SK-N-SH (cell line): ENCODE results near the gene AP1M1. TPM values are rescaled to one million over a fixed set of nuclear protein-coding genes. Genes with fewer than 3 reads are reported as not detected.

ENCODE experiments used
- CTCF ChIA-PET: fragments of 300-600, 350-600 bp; formaldehyde crosslinking; extraction: SDS; loops from one replicate; lab custom pipeline; 2021; lab: Yijun Ruan, JAX
- POLR2A ChIA-PET: fragments of 350-600 bp; sonication (Branson Sonifier 250); formaldehyde crosslinking; extraction: SDS; loops from one replicate; lab custom pipeline; 2020; ENCODE audit warnings: antibody characterized with exemption, inconsistent platforms; lab: Yijun Ruan, JAX
- DNase-seq: peaks from one replicate; pipeline ENCODE4 v3.0.0; 2012
- H2AFZ ChIP-seq: fragments of 200-600 bp; sonication (generic); 2 replicates; pipeline ENCODE4 v1.8.1; 2016; ENCODE audit warnings: antibody characterized with exemption, mild to moderate bottlenecking, low read depth
- H3F3A ChIP-seq: fragments of 200-600 bp; sonication (generic); replicated peaks from 2 replicates; pipeline ENCODE3; 2016; ENCODE audit warnings: antibody characterized with exemption, mild to moderate bottlenecking; ENCODE audit not compliant: insufficient read depth
- H3K27ac ChIP-seq, 2 experiments: fragments of 200-500 bp in 1 of 2; fragments of 200-600 bp in 1 of 2; sonication (Bioruptor generic) in 1 of 2; sonication (generic), shearing (Covaris generic) in 1 of 2; 2 replicates each; pipeline versions ENCODE4 v1.5.1 to v1.6.1; 2014 to 2016; ENCODE audit warnings: low read depth in 2 of 2, inconsistent platforms in 1 of 2, low read length in 1 of 2, mild to moderate bottlenecking in 1 of 2, mixed read lengths in 1 of 2
- H3K27me3 ChIP-seq: fragments of 200-600 bp; sonication (generic), shearing (Covaris generic); 2 replicates; pipeline ENCODE4 v1.6.1; 2016; ENCODE audit warnings: mixed run types; ENCODE audit not compliant: insufficient read depth
- H3K36me3 ChIP-seq, 2 experiments: fragments of 200-500 bp in 1 of 2; fragments of 200-600 bp in 1 of 2; sonication (Bioruptor generic) in 1 of 2; sonication (generic) in 1 of 2; replicated peaks in 1 of 2; 2 replicates each; pipeline versions ENCODE3 to v1.5.1; 2014 to 2016; ENCODE audit warnings: low read length in 1 of 2, mild to moderate bottlenecking in 1 of 2; ENCODE audit not compliant: insufficient read depth in 2 of 2, control insufficient read depth in 1 of 2
- H3K4me1 ChIP-seq, 2 experiments: fragments of 200-500 bp in 1 of 2; fragments of 200-600 bp in 1 of 2; sonication (Bioruptor generic) in 1 of 2; sonication (generic), shearing (Covaris generic) in 1 of 2; 2 replicates each; pipeline versions ENCODE4 v1.5.1 to v1.6.1; 2014 to 2016; ENCODE audit warnings: low read depth in 1 of 2, low read length in 1 of 2, mixed run types in 1 of 2; ENCODE audit not compliant: insufficient read depth in 2 of 2, control insufficient read depth in 1 of 2
- H3K4me2 ChIP-seq: fragments of 200-600 bp; sonication (generic), shearing (Covaris generic); 2 replicates; pipeline ENCODE4 v1.6.1; 2017; ENCODE audit warnings: mixed run types
- H3K4me3 ChIP-seq, 2 experiments: fragments of 200-500 bp in 1 of 2; fragments of 200-600 bp in 1 of 2; sonication (Bioruptor generic) in 1 of 2; sonication (generic), shearing (Covaris generic) in 1 of 2; 2 replicates each; pipeline versions ENCODE4 v1.5.1 to v1.8.1; 2014 to 2016; ENCODE audit warnings: low read depth in 2 of 2, inconsistent platforms in 1 of 2, low read length in 1 of 2, mild to moderate bottlenecking in 1 of 2, mixed read lengths in 1 of 2, moderate library complexity in 1 of 2
- H3K79me2 ChIP-seq: fragments of 200-600 bp; sonication (generic); 2 replicates; pipeline ENCODE4 v1.8.1; 2017; ENCODE audit warnings: mild to moderate bottlenecking; ENCODE audit not compliant: insufficient read depth
- H3K9ac ChIP-seq: fragments of 200-600 bp; sonication (generic); 2 replicates; pipeline ENCODE4 v1.6.1; 2017; ENCODE audit warnings: mixed run types
- H3K9me2 ChIP-seq: fragments of 200-600 bp; sonication (generic); 2 replicates; pipeline ENCODE4 v1.6.1; 2017; ENCODE audit warnings: mixed run types
- H3K9me3 ChIP-seq: fragments of 200-600 bp; sonication (generic); 2 replicates; pipeline ENCODE4 v1.6.1; 2017; ENCODE audit warnings: mixed run types, mild to moderate bottlenecking, moderate library complexity
- H4K20me1 ChIP-seq: fragments of 200-600 bp; sonication (generic); 2 replicates; pipeline ENCODE4 v1.6.1; 2017; ENCODE audit warnings: mild to moderate bottlenecking, mixed run types; ENCODE audit not compliant: insufficient read depth
- CHD2 ChIP-seq: fragments of 150-350 bp; IDR thresholded peaks from 2 replicates; pipeline ENCODE4 v1.6.1; 2018; ENCODE audit warnings: low read length; ENCODE audit not compliant: partially characterized antibody
- EP300 ChIP-seq, 2 experiments: IDR thresholded peaks; 2 replicates each; pipeline versions ENCODE4 v1.4.0 to v1.6.1; 2012; ENCODE audit warnings: borderline replicate concordance in 1 of 2, low read depth in 1 of 2, low read length in 1 of 2
- FOSL2 ChIP-seq: IDR thresholded peaks from 2 replicates; pipeline ENCODE4 v1.4.0; 2012; ENCODE audit warnings: low read depth, mild to moderate bottlenecking, moderate library complexity, borderline replicate concordance
- GABPA ChIP-seq: IDR thresholded peaks from 2 replicates; pipeline ENCODE4 v1.4.0; 2012; ENCODE audit warnings: low read depth, mild to moderate bottlenecking
- MXI1 ChIP-seq: IDR thresholded peaks from 2 replicates; pipeline ENCODE4 v1.6.1; 2012; ENCODE audit warnings: mild to moderate bottlenecking, low read depth, low read length, improper control_type of control experiment
- RAD21 ChIP-seq: IDR thresholded peaks from 2 replicates; pipeline ENCODE4 v1.6.1; 2012; ENCODE audit warnings: mild to moderate bottlenecking, low read length
- RCOR1 ChIP-seq: fragments of 150-350 bp; IDR thresholded peaks from 2 replicates; pipeline ENCODE4 v1.6.1; 2017; ENCODE audit warnings: antibody characterized with exemption, low read length
- RXRA ChIP-seq: IDR thresholded peaks from 2 replicates; pipeline ENCODE4 v1.4.0; 2012; ENCODE audit warnings: low read depth, mild to moderate bottlenecking, borderline replicate concordance
- SIN3A ChIP-seq: IDR thresholded peaks from 2 replicates; pipeline ENCODE4 v1.6.1; 2012; ENCODE audit warnings: low read depth, mild to moderate bottlenecking, low read length, moderate library complexity, borderline replicate concordance
- TEAD4 ChIP-seq: IDR thresholded peaks from 2 replicates; pipeline ENCODE4 v1.4.0; 2012; ENCODE audit warnings: mild to moderate bottlenecking, borderline replicate concordance; ENCODE audit not compliant: insufficient read depth
- YY1 ChIP-seq: IDR thresholded peaks from 2 replicates; pipeline ENCODE4 v1.4.0; 2012; ENCODE audit warnings: low read depth, mild to moderate bottlenecking
- WGBS: methylation state at CpG from one replicate; pipeline ENCODE4 v1.1.6; 2017; ENCODE audit warnings: low lambda C conversion rate; 5-methylcytosine and 5-hydroxymethylcytosine counted together
- polyA plus RNA-seq, 3 experiments: library from polyadenylated mRNA; depleted of rRNA; stranded (reverse); fragments of >200 nt; gene quantifications; 2 replicates each; pipeline ENCODE4 v1.2.3, GENCODE V29; 2012
- TF ChIP-seq, protein P1 (sequence below): IDR thresholded peaks from 2 replicates; pipeline ENCODE4; 2012
- TF ChIP-seq, protein P2 (sequence below): IDR thresholded peaks from 2 replicates; pipeline ENCODE4 v1.4.0; 2012; ENCODE audit warnings: low read depth
- TF ChIP-seq, protein P3 (sequence below): fragments of 150-350 bp; IDR thresholded peaks from 2 replicates; pipeline ENCODE4 v1.6.1; 2016; ENCODE audit warnings: mild to moderate bottlenecking, low read depth, low read length
- TF ChIP-seq, protein P4 (sequence below): IDR thresholded peaks from 2 replicates; pipeline ENCODE4 v1.4.0; 2012; ENCODE audit warnings: low read depth, borderline replicate concordance

The AP1M1 gene
- polyA plus RNA-seq, 1 of the 3 experiments (the other 2 are of a cell fraction), result 133 TPM

DNA sequence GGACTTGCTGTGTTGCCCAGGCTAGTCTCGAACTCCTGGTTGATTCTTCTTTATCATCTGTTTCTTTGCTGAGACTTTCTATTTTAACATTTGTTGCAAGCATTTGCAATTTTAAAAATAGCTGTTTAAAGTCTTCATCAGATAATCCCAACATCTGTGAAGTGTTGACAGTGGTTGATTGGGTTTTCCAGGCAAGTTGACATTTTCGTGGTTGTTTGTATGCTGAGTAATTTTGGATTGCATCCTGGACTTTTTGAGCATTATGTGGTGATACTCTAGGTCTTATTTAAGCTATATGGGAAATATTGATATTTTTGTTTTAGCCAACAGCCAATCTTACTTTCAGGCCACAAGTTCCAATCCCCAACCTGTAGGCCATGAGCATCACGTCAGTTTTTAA lies 25.1 kb downstream of the AP1M1 start:
- ChIA-PET CTCF (interaction anchor here (1.4 kb wide), 1 partner anchor 11 kb away, joined by 4 read pairs; no protein-coding TSS in a partner anchor), POLR2A (no interaction called here)
- WGBS, result 95% methylated on average over 3 of the region's 3 CpGs

DNA sequence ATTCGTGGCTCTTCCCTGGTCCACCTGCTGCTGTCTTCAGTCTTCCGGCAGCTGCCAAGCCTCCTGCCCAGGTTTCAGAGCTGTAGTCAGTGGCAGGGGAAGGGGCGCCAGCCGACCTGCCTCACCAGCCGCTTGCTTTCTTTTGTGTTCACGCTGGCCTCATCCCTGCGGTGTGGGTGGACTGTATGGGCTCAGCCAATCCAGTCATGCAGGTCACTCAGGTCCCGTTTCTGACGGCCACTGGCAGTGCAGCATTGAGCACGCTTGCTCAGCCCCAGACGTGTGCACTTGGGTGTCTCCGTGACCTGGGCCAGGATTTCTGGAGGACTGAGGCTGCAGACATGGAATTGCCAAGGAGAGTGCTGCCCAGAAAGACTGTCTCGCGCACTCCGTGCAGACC lies 26.0 kb downstream of the AP1M1 start:
- peaks cover 36% of the 10 kb centered on the region; the same call in 1 of the 2 replicates for H3K79me2 ChIP-seq
- peaks cover 61 to 76% of the 10 kb centered on the region in 2 experiments for H3K36me3 ChIP-seq
- H3K9me2 ChIP-seq, result no peaks in the 10 kb centered on the region
- WGBS, result 81% methylated on average over 8 of the region's 15 CpGs
- H3K4me2 ChIP-seq, result no peak overlapping the region
- H4K20me1 ChIP-seq, result 0 out of 2 replicates have a peak, but pooled peaks cover 3% of the 10 kb centered on the region
- no peaks in the 10 kb centered on the region for H3K27me3 ChIP-seq
- no peak overlapping the region for H2AFZ ChIP-seq
- CTCF ChIA-PET, result interaction anchor here (1.4 kb wide), 1 partner anchor 12 kb away, joined by 4 read pairs; no protein-coding TSS in a partner anchor
- no peak for DNase-seq
- H3K4me1 ChIP-seq, result no peaks in the 10 kb centered on the region
- H3F3A ChIP-seq, result peaks cover 13% of the 10 kb centered on the region
- H3K4me3 ChIP-seq, result no peak overlapping the region
- H3K27ac ChIP-seq, result no peak overlapping the region
- H3K9ac ChIP-seq, result no peak overlapping the region
- TF ChIP-seq, protein P1, sequence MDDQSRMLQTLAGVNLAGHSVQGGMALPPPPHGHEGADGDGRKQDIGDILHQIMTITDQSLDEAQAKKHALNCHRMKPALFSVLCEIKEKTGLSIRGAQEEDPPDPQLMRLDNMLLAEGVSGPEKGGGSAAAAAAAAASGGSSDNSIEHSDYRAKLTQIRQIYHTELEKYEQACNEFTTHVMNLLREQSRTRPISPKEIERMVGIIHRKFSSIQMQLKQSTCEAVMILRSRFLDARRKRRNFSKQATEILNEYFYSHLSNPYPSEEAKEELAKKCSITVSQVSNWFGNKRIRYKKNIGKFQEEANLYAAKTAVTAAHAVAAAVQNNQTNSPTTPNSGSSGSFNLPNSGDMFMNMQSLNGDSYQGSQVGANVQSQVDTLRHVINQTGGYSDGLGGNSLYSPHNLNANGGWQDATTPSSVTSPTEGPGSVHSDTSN, result no peak
- no peak for TF ChIP-seq CHD2
- no peak for TF ChIP-seq GABPA
- no peak for TF ChIP-seq MXI1
- no peak for TF ChIP-seq TEAD4
- no peak for TF ChIP-seq FOSL2
- POLR2A ChIA-PET, result no interaction called here
- peaks cover 23% of the 10 kb centered on the region; the same call in 1 of the 2 replicates for H3K9me3 ChIP-seq

More for the DNA sequence above, 25.1 kb downstream of the AP1M1 start:
- H3F3A ChIP-seq, result peaks cover 13% of the 10 kb centered on the region
- H3K79me2 ChIP-seq, result peaks cover 37% of the 10 kb centered on the region; the same call in 1 of the 2 replicates
- 0 out of 2 replicates have a peak, but pooled peaks cover 3% of the 10 kb centered on the region for H4K20me1 ChIP-seq
- no peak for DNase-seq
- H3K27ac ChIP-seq, result no peak overlapping the region
- no peak overlapping the region for H3K9ac ChIP-seq
- no peaks in the 10 kb centered on the region for H3K9me2 ChIP-seq
- H3K4me2 ChIP-seq, result no peak overlapping the region
- peaks cover 66 to 69% of the 10 kb centered on the region in 2 experiments for H3K36me3 ChIP-seq
- no peaks in the 10 kb centered on the region for H3K27me3 ChIP-seq
- no peak overlapping the region for H3K4me3 ChIP-seq
- H3K4me1 ChIP-seq, result no peaks in the 10 kb centered on the region
- H3K9me3 ChIP-seq, result peaks cover 23% of the 10 kb centered on the region; the same call in 1 of the 2 replicates
- TF ChIP-seq, protein P2, sequence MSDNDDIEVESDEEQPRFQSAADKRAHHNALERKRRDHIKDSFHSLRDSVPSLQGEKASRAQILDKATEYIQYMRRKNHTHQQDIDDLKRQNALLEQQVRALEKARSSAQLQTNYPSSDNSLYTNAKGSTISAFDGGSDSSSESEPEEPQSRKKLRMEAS, result no peak
- TF ChIP-seq YY1 (no peak), CHD2 (no peak), RXRA (no peak), RAD21 (no peak), EP300 (IDR thresholded peaks at IDR 0.05; ENCODE audit: borderline replicate concordance in 1 of 2, low read depth in 1 of 2, low read length in 1 of 2) (no peak), SIN3A (no peak), RCOR1 (no peak), FOSL2 (no peak)
- TF ChIP-seq, protein P3, sequence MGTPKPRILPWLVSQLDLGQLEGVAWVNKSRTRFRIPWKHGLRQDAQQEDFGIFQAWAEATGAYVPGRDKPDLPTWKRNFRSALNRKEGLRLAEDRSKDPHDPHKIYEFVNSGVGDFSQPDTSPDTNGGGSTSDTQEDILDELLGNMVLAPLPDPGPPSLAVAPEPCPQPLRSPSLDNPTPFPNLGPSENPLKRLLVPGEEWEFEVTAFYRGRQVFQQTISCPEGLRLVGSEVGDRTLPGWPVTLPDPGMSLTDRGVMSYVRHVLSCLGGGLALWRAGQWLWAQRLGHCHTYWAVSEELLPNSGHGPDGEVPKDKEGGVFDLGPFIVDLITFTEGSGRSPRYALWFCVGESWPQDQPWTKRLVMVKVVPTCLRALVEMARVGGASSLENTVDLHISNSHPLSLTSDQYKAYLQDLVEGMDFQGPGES, result no peak
- TF ChIP-seq, protein P4, sequence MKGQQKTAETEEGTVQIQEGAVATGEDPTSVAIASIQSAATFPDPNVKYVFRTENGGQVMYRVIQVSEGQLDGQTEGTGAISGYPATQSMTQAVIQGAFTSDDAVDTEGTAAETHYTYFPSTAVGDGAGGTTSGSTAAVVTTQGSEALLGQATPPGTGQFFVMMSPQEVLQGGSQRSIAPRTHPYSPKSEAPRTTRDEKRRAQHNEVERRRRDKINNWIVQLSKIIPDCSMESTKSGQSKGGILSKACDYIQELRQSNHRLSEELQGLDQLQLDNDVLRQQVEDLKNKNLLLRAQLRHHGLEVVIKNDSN, result no peak
- TF ChIP-seq, all 33 proteins: peak for 0
- H2AFZ ChIP-seq, result no peak overlapping the region
